PC-9 (cell line): ENCODE data around the gene POLR1F. TPM values are rescaled to one million over a fixed set of nuclear protein-coding genes. Genes with fewer than 3 reads are reported as not detected.

Source experiments
- Bru-seq: library from RNA; stranded (reverse); fragments of 400-500 nt; gene quantifications from one replicate; lab custom pipeline; 2021; lab: Mats Ljungman, UMichigan
- BruChase-seq, 2 experiments: library from RNA; stranded (reverse); fragments of 400-500 nt; gene quantifications; one replicate each; lab custom pipeline; 2021; lab: Mats Ljungman, UMichigan
- BruUV-seq: library from RNA; stranded (reverse); fragments of 400-500 nt; replicated peaks from 2 replicates; lab custom pipeline; 2021; lab: Mats Ljungman, UMichigan
- CTCF ChIA-PET: fragments of 300-600 bp; sonication (Branson Sonifier 250); formaldehyde crosslinking; loops from one replicate; lab custom pipeline; 2022; ENCODE audit warnings: antibody characterized with exemption; lab: Charles Lee
- POLR2A ChIA-PET: fragments of 300-600 bp; sonication (Branson Sonifier 250); formaldehyde crosslinking; loops from one replicate; lab custom pipeline; 2022; ENCODE audit warnings: antibody characterized with exemption; ENCODE audit not compliant: unreplicated experiment; lab: Charles Lee
- DNase-seq, 2 experiments: peaks; one replicate each; pipeline versions ENCODE4 v3.0.0 to v3.0.0-alpha.2; 2015 to 2022; ENCODE audit warnings: mixed read lengths in 1 of 2
- H2AFZ ChIP-seq: fragments of 200-600 bp; sonication (generic); 2 replicates; pipeline ENCODE4 v1.8.1; 2017; ENCODE audit warnings: antibody characterized with exemption
- H3F3A ChIP-seq: fragments of 200-600 bp; sonication (generic); 2 replicates; pipeline ENCODE4 v1.8.1; 2017; ENCODE audit warnings: antibody characterized with exemption, mild to moderate bottlenecking, low read depth; ENCODE audit not compliant: insufficient read depth
- H3K27ac ChIP-seq: fragments of 200-600 bp; sonication (generic); 2 replicates; pipeline ENCODE4 v1.6.1; 2016; ENCODE audit warnings: mixed run types
- H3K27me3 ChIP-seq: fragments of 200-600 bp; sonication (generic); 2 replicates; pipeline ENCODE4 v1.6.1; 2016; ENCODE audit warnings: low read depth, mixed run types; ENCODE audit not compliant: insufficient read depth
- H3K36me3 ChIP-seq: fragments of 200-600 bp; sonication (generic); 2 replicates; pipeline ENCODE4 v1.6.1; 2016; ENCODE audit warnings: low read depth, mixed run types
- H3K4me1 ChIP-seq: fragments of 200-600 bp; sonication (generic); replicated peaks from 2 replicates; pipeline ENCODE4 v1.6.1; 2016; ENCODE audit warnings: mixed run types; ENCODE audit not compliant: insufficient read depth
- H3K4me2 ChIP-seq: fragments of 200-600 bp; sonication (generic); 2 replicates; pipeline ENCODE4 v1.6.1; 2017; ENCODE audit warnings: mixed run types
- H3K4me3 ChIP-seq: fragments of 200-600 bp; sonication (generic); 2 replicates; pipeline ENCODE4 v1.6.1; 2016; ENCODE audit warnings: mixed run types
- H3K79me2 ChIP-seq: fragments of 200-600 bp; sonication (generic); 2 replicates; pipeline ENCODE4 v1.6.1; 2017; ENCODE audit warnings: low read depth, mixed run types
- H3K9me2 ChIP-seq: fragments of 200-600 bp; sonication (generic); 2 replicates; pipeline ENCODE4 v1.8.1; 2017; ENCODE audit warnings: mild to moderate bottlenecking; ENCODE audit not compliant: insufficient read depth
- H3K9me3 ChIP-seq: fragments of 200-600 bp; sonication (generic); 2 replicates; pipeline ENCODE4 v1.8.1; 2016; ENCODE audit warnings: low read depth; ENCODE audit not compliant: insufficient read depth
- H4K20me1 ChIP-seq: fragments of 200-600 bp; sonication (generic); 2 replicates; pipeline ENCODE4 v1.8.1; 2017; ENCODE audit not compliant: insufficient read depth
- CTCF ChIP-seq: fragments of 200-600 bp; sonication (generic); conservative IDR thresholded peaks from 2 replicates; pipeline ENCODE4 v1.6.1; 2017; ENCODE audit warnings: mixed run types, antibody characterized with exemption, mild to moderate bottlenecking, moderate library complexity
- EZH2 ChIP-seq: fragments of 200-600 bp; sonication (generic); IDR thresholded peaks from 2 replicates; pipeline ENCODE4 v1.8.0; 2017; ENCODE audit warnings: antibody characterized with exemption, low read depth
- intact Hi-C: fragments of 100-400 bp; cut with micrococcal nuclease; formaldehyde crosslinking; loops from one replicate; pipeline ENCODE4 v1.10.0; 2022; ENCODE audit not compliant: unreplicated experiment
- long read RNA-seq: library from polyadenylated mRNA; stranded (forward); transcript quantifications from one replicate; pipeline ENCODE4 v2.0.0, GENCODE V29; 2022
- total RNA-seq: library from RNA; stranded (reverse); gene quantifications from 2 replicates; pipeline ENCODE4 v1.2.3, GENCODE V29; 2021

Gene POLR1F
- total RNA-seq (14.5 and 14.8 TPM in 2 replicates), Bru-seq, nascent RNA (percentile 86 among the genes with signal in this experiment), BruChase-seq, experiment 1, labeled RNA remaining after a 2-hour chase (percentile 92 among the genes with signal in this experiment), BruChase-seq, experiment 2, labeled RNA remaining after a 6-hour chase (percentile 92 among the genes with signal in this experiment)
- long read RNA-seq, transcript TWISTNB-202 (2 exons, 427 nt) = minor isoform, 13 of 72 reads
- long read RNA-seq, transcript TWISTNB-201 (4 exons, 3,942 nt) = major isoform, 50 of 72 reads
- long read RNA-seq, partial matches to known transcripts = 1 of 72 reads
- long read RNA-seq, other reads (novel, unspliced or antisense) = 8 of 72 reads

- peak within 1 kb of the TSS; percentile 87 for H3K4me3 ChIP-seq
- peaks cover 22% of the 10 kb centered on the region for H3K4me1 ChIP-seq
- peaks cover 49% of the 10 kb centered on the region for H3K79me2 ChIP-seq
- peaks cover 6% of the 10 kb centered on the region; the same call in 1 of the 2 replicates for H4K20me1 ChIP-seq
- peak; percentile 93 to 95 for DNase-seq
- peaks cover 7% of the 10 kb centered on the region; the same call in 1 of the 2 replicates for H3K9me3 ChIP-seq
- peak within 1 kb of the TSS; percentile 83 for H3K4me2 ChIP-seq
- POLR2A ChIA-PET = interaction anchor here (0.5 to 0.6 kb wide), 2 partner anchors 807 to 1569 kb away, joined by 4 read pairs; no protein-coding TSS in a partner anchor
- no peaks in the 10 kb centered on the region for H3F3A ChIP-seq
- peaks cover 7% of the 10 kb centered on the region; the same call in 1 of the 2 replicates for H3K36me3 ChIP-seq
- peak within 1 kb of the TSS; percentile 95 for H2AFZ ChIP-seq
- TF ChIP-seq CTCF (peak; percentile 97), EZH2 (no peak)
- BruUV-seq = TSS peak; percentile 43
- H3K27ac ChIP-seq = peak within 1 kb of the TSS; percentile 35
- no peaks in the 10 kb centered on the region; the same call in 1 of the 2 replicates for H3K9me2 ChIP-seq
- CTCF ChIA-PET = interaction anchor here (0.6 to 1.4 kb wide), 10 partner anchors 39 to 953 kb away, joined by 3 to 21 read pairs (median 4); no protein-coding TSS in a partner anchor
- no peaks in the 10 kb centered on the region for H3K27me3 ChIP-seq
- intact Hi-C loops = loop anchor here (1.0 to 10.0 kb wide), 6 partner anchors 602 to 1796 kb away; no protein-coding TSS in a partner anchor
Observed at GRCh38 chr7:19708397-19709248, at the start of gene POLR1F. POLR1F (minus strand) TSS chr7:19709037; CDS start chr7:19709016, 21 bp downstream.

GRCh38 chr7:19754521-19755116 is 45.8 kb upstream of the POLR1F start:
- DNase-seq = peak in 1 of 2 experiments; percentile 48
- Histone ChIP-seq H3K79me2 (no peaks in the 10 kb centered on the region), H4K20me1 (no peaks in the 10 kb centered on the region), H3K27me3 (no peaks in the 10 kb centered on the region), H3K4me2 (no peak overlapping the region), H3K36me3 (no peaks in the 10 kb centered on the region), H3K4me1 (0 out of 2 replicates have a peak, but pooled peaks cover 5% of the 10 kb centered on the region), H3K4me3 (no peak overlapping the region), H2AFZ (0 out of 2 replicates have a peak overlapping the region, but pooled peaks have one; percentile 8), H3K9me3 (0 out of 2 replicates have a peak, but pooled peaks cover 3% of the 10 kb centered on the region), H3K9me2 (no peaks in the 10 kb centered on the region), H3K27ac (no peak overlapping the region), H3F3A (no peaks in the 10 kb centered on the region)
- no TSS peak for BruUV-seq
- ChIA-PET CTCF (interaction anchor here (0.6 to 0.8 kb wide), 7 partner anchors 19 to 1683 kb away, joined by 3 to 5 read pairs (median 3); no protein-coding TSS in a partner anchor), POLR2A (interaction anchor here (0.6 to 0.7 kb wide), 2 partner anchors 80 to 182 kb away, joined by 8 to 13 read pairs; no protein-coding TSS in a partner anchor)
- intact Hi-C loops = loop anchor here (1.0 to 10.0 kb wide), 5 partner anchors 160 to 557 kb away; no protein-coding TSS in a partner anchor
- no peak for TF ChIP-seq EZH2
- TF ChIP-seq CTCF = peak; percentile 99
